ENCODE results near the gene SRCAP. TPM values are rescaled to one million over a fixed set of nuclear protein-coding genes. Genes with fewer than 3 reads are reported as not detected.

The SRCAP gene
- total RNA-seq, 1 donor from 2014 or later, result 47.8 TPM

DNA sequence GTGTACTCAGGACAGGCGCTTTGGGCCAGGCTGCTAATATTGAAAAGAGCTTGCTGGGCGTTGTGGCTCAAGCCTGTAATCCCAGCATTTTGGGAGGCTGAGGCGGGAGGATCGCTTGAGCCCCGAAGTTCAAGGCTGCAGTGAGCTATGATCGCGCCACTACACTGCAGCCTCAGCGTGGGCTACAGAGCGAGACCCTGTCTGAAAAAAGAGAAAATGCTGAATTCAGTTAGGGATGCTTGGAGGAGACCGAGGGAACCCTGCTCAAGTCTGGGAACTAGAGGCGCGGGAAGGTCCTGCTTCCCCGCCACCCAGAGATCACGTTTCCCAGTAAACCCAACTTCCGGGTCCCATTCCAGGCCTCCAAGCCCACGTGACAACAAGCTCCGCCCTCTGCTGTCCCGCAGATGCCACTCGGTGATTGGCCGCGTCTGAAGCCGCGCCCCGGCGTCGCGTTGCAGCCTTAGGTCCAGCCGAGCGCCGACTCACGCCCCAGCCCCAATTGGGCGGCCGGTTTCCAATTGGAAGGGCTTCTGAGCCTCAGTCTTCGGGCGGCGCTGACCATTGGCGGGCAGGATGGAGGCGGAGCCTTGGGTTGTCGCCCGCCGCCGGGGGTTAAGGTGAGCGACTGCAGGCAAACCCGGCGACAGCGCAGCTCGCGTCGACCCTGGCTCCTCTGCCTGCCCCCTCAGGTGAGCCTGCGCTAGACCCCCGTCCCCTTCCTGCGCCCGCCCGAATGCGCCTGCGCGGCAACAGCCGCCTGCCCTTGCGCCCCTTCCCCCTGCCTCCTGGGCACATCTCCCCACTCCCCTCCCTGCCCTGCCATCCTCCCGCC, 49.0 kb downstream of the SRCAP start, which contains the start of gene PHKG2:
TSS of gene PHKG2 (plus strand) at position 627 of the 835 bp plus-strand sequence. CDS start 396 bp downstream, outside the sequence.
- intact Hi-C loops (cut with DNase I), result no loop called here
- DNase-seq (ENCODE audit: low spot score), result peak; percentile 100

DNA sequence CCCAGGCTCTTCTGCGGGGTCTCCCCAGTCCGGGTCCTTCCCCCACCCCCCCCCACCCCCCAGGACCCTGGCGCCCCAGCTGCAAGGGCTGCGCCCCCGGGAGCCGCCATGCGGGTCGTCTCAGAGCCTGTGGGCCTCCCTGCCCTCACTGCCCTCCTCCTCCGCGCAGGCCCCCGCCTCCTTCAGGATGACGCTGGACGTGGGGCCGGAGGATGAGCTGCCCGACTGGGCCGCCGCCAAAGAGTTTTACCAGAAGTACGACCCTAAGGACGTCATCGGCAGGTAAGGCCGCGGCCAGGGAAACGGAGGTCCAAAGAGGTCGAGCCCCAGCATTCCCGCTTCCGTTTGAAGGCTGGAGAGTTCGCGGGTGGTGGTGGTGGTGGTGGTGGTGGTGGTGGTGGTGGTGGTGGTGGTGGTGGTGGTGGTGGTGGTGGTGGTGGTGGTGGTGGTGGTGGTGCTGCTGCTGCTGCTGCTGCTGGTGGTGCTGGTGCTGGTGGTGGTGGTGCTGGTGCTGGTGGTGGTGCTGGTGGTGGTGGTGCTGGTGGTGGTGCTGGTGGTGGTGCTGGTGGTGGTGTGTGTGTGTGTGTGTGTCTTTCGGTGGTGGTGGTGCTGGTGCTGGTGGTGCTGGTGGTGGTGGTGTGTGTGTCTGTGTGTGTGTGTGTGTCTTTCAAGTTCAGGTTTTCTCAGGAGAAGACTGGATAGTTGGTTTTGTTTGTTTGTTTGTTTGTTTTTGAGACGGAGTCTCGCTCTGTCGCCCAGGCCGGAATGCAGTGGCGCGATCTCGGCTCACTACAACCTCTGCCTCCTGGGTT, 49.9 kb downstream of the SRCAP start:
- intact Hi-C loops (cut with DNase I), result no loop called here
- DNase-seq (ENCODE audit: low spot score), result peak; percentile 76

DNA sequence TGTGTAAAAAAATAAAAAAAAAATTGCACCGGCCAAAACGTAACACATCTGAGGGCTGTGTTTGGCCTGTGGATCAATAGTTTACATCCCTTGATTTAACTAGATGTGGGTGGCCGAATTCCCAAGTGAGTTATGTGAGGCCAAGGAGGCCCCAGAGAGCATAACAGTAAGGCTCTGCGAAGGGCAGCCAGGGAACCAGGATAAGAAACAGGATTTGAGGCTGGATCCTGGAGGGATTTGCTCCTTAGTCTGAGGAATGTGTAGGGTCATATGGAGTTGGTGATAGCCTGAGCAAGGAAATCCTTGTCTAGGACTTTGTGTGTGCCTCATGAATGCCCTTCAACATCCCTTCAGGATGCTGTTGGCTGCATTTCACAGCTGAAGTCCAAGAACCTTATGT, 51.2 kb downstream of the SRCAP start:
- no peak for DNase-seq (ENCODE audit: low spot score)
- intact Hi-C loops (cut with DNase I), result no loop called here

DNA sequence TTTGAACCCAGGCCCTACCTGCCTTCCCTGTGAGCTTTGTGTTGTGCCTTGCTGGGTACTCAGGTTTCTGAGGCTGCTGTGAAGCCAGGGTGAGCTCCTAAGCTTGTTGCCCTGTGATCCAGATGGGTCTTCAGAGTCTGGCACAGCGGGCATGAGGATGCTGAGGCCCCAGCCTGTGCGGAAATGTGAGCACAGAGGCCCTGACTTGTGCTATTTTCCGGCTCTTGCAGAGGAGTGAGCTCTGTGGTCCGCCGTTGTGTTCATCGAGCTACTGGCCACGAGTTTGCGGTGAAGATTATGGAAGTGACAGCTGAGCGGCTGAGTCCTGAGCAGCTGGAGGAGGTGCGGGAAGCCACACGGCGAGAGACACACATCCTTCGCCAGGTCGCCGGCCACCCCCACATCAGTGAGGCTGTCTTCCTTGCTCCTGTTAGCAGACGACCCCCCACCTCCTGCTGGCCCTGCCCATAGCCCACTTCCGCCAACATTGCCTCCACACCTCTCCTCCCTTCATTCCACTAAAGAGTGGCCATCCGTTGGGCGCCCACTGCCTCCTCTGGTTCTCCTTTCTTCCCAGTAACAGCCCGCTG, 52.0 kb downstream of the SRCAP start:
- intact Hi-C loops (cut with DNase I), result no loop called here
- DNase-seq (ENCODE audit: low spot score), result peak; percentile 41

DNA sequence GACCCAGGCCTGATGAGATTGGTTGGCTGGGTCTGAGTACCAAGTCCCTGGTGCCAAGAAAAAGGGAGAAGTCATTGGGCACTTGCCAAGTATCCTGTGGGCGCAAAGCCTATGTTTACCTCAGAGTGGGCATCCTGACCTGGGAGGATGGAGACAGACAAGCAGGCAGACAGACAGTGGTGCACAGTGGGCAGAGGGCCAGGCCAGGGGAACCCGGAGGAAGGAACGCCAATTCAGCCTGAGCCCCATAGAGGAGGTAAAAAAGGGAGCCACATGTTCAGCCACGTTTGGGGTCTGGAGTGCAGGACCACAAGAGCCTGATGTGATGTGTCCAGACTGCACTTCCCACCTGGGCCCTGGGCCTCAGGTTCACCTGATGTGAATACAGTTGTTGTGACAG, 54.6 kb downstream of the SRCAP start:
- no peak for DNase-seq (ENCODE audit: low spot score)
- intact Hi-C loops (cut with DNase I), result no loop called here

DNA sequence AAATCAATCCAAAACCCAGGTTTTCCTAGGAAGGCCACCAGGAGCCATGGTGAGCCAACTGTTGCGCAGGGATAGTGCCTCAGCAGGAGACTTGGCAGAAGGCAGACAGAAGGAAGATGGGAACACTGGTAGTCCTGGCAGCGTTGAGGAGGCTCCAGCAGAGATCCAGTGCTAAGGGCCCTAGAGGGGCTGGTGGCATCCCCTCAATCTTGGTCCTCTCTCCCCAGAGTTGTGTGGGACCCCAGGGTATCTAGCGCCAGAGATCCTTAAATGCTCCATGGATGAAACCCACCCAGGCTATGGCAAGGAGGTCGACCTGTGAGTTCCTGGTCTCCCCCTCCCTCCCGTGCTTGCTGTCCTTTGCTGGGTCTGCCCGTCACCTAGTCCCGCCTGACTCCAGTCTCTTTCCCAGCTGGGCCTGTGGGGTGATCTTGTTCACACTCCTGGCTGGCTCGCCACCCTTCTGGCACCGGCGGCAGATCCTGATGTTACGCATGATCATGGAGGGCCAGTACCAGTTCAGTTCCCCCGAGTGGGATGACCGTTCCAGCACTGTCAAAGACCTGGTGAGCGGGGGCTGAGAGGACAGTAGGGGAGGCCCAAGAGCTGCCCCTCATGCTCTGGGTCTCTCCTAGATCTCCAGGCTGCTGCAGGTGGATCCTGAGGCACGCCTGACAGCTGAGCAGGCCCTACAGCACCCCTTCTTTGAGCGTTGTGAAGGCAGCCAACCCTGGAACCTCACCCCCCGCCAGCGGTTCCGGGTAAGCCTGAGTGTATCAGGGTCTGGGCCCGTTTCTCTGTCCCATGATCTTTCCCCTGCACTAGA, 57.2 kb downstream of the SRCAP start:
- no peak for DNase-seq (ENCODE audit: low spot score)

DNA sequence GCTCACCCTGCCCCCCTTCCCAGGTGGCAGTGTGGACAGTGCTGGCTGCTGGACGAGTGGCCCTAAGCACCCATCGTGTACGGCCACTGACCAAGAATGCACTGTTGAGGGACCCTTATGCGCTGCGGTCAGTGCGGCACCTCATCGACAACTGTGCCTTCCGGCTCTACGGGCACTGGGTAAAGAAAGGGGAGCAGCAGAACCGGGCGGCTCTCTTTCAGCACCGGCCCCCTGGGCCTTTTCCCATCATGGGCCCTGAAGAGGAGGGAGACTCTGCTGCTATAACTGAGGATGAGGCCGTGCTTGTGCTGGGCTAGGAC, 57.8 kb downstream of the SRCAP start:
- DNase-seq (ENCODE audit: low spot score), result no peak
- intact Hi-C loops (cut with DNase I), result no loop called here

More for the DNA sequence above, 57.2 kb downstream of the SRCAP start:
- intact Hi-C loops (cut with DNase I), result no loop called here

DNA sequence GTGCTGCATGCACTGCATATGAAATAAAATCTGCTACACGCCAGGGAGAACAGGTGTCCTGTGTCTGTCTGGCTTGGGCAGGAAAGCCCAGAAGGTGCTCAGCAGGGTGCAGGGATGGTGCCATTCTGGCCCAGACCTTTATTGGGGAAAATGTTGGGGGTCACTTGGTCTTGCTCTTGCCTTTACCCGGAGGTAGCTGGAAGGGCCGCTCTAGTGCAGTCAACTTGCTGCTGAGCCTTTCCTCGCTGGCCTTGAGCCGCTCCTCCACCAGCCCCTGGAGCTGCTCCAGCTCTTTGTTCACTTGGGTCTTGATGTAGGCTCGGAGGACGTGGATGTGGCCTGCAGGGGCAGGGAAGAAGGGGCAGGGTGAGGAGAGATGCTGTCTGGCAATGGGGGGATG, 58.3 kb downstream of the SRCAP start:
- DNase-seq (ENCODE audit: low spot score), result no peak
- intact Hi-C loops (cut with DNase I), result no loop called here

DNA sequence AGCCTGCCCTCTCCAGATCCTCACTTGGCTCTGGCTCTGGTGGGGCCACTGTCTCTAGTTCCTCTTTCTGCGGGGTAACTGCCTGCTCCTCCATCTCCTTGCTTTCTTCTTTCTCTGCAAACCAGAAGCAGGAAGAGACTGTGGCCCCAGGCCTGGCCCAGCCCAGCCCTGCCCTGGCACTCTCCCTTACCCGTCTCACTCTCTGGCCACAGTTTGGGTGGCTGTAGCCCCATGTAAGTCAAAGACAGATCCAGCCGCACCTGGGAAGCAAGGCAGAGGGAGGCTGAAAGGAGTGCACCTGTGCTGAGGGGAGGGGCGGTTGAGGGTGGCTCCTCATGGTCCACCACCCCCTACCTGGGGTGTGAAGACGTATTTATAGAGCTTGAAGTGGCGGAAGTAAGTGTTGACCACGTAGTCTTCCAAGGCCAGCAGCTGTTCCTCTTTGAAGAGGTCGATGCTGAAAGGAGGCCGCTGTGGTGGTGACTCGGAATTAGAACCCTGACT, 60.1 kb downstream of the SRCAP start:
- intact Hi-C loops (cut with DNase I), result no loop called here
- DNase-seq (ENCODE audit: low spot score), result no peak

DNA sequence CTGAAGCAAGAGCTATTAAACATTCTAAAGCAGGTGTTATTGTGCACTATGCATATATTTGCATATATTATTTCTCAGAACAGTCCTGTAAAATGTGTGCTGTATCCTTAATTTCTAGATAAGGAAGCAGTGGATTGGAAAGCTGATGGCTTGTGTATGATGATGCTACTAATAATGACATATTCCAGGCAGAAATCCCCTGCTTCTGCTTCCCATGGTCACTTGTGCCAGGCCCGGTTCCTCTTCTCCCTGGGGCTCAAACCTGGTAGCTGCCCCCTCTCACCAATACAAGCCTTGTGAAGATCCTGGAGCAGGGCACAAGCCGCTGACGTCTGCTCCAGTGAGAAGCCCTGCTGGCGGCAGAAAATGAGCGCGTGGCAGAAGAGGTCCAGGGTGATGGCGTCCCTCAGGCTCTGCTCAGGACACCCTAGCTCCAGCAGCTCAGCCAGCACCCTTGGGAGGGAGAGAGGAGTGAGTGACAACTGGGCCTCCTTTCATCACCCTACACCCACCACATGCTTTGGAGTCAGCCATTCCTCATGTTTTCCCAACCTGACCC, 61.1 kb downstream of the SRCAP start:
- intact Hi-C loops (cut with DNase I), result loop anchor here (5.0 kb wide), 1 partner anchor 142 kb away; no protein-coding TSS in a partner anchor
- no peak for DNase-seq (ENCODE audit: low spot score)

DNA sequence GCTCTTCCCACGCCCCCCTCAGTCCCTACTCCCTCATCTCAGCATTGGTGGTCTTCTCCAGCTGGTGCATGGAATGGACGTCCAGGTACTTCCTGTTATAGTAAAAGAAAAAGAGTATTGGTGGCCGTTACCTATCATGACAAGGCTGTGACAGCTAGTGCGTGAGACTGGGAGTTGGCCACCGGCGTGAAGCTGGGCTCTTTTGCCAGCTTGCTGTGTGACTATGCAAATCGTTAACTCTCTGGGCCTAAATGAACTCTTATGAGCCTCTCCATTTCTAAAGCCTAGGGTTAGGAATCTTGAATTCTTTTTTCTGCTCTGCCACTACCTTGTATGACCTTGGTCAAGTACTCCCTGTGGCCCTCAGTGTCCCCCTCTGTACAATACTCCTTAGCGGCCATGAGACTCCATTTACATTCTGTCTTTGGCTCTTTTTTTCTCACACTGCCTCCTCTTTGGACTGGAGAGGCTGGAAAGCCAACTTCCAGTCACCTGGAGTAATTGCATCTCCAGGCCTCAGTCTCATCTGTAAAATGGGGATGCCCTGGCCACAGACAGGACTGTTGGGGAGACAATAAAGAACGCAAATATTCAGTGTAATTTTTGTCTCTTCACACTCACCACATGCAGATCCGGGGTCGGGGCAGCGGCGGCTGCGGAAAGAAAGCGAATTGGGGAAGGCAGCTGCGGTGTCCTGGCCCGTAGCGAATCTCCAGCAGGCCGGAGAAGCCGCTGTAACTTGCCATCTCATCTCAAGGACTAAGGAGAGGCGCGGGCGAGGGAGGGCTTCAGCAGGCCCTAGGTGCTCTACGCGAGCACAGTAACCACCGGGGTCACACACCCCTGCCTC, 61.8 kb downstream of the SRCAP start:
- intact Hi-C loops (cut with DNase I), result loop anchor here (5.0 kb wide), 1 partner anchor 141 kb away; no protein-coding TSS in a partner anchor
- DNase-seq (ENCODE audit: low spot score), result no peak

DNA sequence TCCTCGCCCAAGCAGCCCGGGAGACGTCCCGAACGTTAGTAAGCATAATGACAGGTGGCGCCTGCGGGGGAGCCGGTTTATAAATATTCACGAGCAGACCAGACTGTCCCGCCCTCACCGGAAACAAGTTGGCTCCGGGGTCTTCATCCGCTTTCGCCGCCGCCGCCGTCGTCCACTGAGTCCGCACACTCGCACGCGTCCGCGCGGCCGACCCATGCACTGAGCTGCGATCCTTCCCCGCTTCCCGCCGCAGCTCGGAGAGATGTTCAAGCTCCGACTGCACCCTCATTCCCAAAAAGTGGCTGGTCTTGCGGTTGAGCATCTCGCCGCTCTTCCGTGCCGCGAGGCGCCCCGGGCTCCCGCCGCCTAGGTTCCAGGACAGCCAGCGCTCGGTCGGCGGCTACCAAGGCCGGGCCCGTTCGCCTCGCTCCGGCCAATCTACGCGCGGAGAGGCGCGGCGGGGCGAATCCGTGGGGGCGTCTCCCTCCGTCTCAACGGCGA, 62.5 kb downstream of the SRCAP start:
- no peak for DNase-seq (ENCODE audit: low spot score)
- intact Hi-C loops (cut with DNase I), result loop anchor here (5.0 kb wide), 1 partner anchor 141 kb away; no protein-coding TSS in a partner anchor

DNA sequence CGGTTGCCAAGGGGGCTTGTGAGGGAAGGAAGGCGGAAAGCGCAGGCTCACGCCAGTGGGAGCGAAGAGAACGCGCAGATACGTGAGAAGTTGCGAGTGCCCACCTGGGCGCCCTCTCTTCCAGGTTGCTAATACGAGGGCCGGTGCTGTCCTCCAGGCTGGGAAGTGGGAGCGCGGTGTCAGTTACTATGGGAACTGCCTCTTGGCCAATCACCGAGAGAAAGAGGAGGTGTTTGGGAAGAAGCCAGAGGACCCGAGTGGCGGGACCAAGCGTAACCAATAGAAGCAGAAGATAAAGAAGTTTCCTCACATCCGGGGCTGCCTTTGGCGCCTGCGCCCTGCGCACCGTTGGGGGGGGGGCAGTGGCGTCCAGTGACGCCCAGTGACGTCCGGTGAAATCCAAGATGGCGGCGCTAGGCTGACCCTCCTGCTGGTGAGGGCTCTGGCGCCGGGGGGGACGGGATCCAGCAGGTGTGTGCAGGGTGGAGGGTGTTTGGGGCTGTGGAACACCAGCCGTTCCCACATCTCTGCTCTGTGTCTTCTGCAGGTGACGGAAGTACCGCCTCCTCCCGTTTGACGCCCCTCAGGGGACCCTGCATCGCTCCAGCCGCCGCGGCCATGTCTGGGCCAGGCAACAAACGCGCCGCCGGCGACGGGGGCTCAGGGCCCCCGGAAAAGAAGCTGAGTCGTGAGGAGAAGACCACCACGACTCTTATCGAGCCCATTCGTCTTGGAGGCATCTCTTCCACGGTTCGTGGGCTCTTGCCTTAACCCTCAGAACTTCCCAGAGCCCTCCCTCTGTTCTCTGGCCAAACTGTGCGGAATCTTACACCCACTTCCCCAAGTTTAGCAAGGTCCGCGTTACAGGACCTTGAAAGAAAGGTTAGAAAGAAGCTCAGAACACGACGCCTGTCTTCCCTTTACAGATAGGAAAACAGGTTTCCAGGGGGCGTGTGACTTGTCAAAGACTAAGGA, 63.2 kb downstream of the SRCAP start, which contains the start of the genes CFAP119 and RNF40:
TSS of gene CFAP119 (minus strand) at position 135 of the 975 bp plus-strand sequence. CDS start 314 bp downstream, outside the sequence.
TSS of gene RNF40 (plus strand) at position 395 of the 975 bp plus-strand sequence. CDS start at position 619, 224 bp downstream.
- peak; percentile 98 for DNase-seq (ENCODE audit: low spot score)

DNA sequence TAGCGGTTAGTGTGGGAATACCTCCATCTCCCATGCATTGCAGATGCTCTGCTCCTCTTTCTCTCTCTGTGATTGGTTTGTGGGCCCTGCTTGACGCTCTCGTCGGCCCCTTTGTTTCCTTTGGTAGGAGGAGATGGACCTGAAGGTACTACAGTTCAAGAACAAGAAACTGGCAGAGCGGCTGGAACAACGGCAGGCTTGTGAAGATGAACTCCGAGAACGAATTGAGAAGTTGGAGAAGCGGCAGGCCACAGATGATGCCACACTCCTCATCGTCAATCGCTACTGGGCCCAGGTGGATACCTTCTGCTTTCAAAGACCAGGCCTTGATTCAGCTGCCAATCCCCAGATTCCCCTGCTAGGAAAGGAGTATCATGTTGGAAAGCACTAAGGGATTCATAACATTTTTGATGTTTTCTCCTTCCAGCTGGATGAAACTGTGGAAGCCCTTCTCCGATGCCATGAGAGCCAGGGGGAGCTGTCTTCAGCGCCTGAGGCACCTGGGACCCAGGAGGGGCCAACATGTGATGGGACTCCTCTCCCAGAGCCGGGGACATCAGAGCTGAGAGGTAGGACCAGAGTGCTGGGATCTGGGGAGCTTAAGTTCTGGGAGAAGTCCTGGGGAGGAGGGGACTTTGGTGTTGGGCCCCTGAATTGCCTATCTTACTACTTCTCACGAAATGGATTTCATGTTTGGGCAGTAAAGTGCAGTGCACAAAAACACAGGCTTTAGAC, 64.2 kb downstream of the SRCAP start:
- DNase-seq (ENCODE audit: low spot score), result no peak
- intact Hi-C loops (cut with DNase I), result loop anchor here (1.0 to 5.0 kb wide), 2 partner anchors 139 to 165 kb away; no protein-coding TSS in a partner anchor

More for the DNA sequence above, 63.2 kb downstream of the SRCAP start, which contains the start of the genes CFAP119 and RNF40:
- intact Hi-C loops (cut with DNase I), result loop anchor here (1.0 to 5.0 kb wide), 2 partner anchors 140 to 166 kb away; no protein-coding TSS in a partner anchor

DNA sequence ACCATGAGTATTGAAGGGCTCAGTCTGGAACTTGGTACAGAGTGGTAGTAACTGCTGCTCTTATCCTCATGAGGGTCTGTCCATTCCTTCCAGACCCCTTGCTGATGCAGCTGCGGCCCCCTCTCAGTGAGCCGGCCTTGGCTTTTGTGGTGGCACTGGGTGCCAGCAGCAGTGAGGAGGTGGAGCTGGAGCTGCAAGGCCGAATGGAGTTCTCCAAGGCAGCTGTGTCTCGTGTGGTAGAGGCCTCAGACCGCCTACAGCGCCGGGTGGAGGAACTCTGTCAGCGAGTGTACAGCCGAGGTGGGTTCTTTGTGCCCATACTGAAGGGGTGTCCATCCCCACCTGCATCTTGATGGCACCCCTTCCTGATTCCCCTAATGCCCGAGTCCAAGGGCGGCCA, 65.1 kb downstream of the SRCAP start:
- no peak for DNase-seq (ENCODE audit: low spot score)
- intact Hi-C loops (cut with DNase I), result loop anchor here (5.0 kb wide), 1 partner anchor 138 kb away; no protein-coding TSS in a partner anchor
